HCT116 (cell line): ENCODE results near the gene IRGQ. TPM values are rescaled to one million over a fixed set of nuclear protein-coding genes. Genes with fewer than 3 reads are reported as not detected.

Experiments
- ATAC-seq: fragments of 200-7000 bp; cut with Tn5 transposase; 2 replicates; pipeline ENCODE4 v1.9.1; 2020; ENCODE audit warnings: mild to moderate bottlenecking, moderate library complexity
- BruUV-seq: library from RNA; stranded (reverse); fragments of 400-500 nt; replicated peaks from 2 replicates; lab custom pipeline; 2021; lab: Mats Ljungman, UMichigan
- CTCF ChIA-PET: fragments of 300-600 bp; sonication (Branson Sonifier 250); formaldehyde crosslinking; loops from one replicate; lab custom pipeline; 2021; ENCODE audit warnings: antibody characterized with exemption; lab: Charles Lee
- POLR2A ChIA-PET: fragments of 300-600, 350-600 bp; sonication (Branson Sonifier 250); formaldehyde crosslinking; loops from one replicate; lab custom pipeline; 2021; ENCODE audit warnings: antibody characterized with exemption; lab: Charles Lee
- RAD21 ChIA-PET, 2 experiments: fragments of 300-600 bp; sonication (Branson Sonifier 250); formaldehyde crosslinking; loops; one replicate each; lab custom pipeline; 2023; ENCODE audit warnings: low total read pairs in 2 of 2; ENCODE audit not compliant: uncharacterized antibody in 2 of 2, unreplicated experiment in 2 of 2, low non-redundant PET in 1 of 2; lab: Charles Lee
- DNase-seq: peaks from one replicate; pipeline ENCODE4 v3.0.0-alpha.2; 2010; ENCODE audit warnings: low read depth, low spot score
- H2AFZ ChIP-seq: fragments of 200-600 bp; shearing (Covaris generic), sonication (generic); 2 replicates; pipeline ENCODE4 v1.6.1; 2017; ENCODE audit warnings: low read depth, mixed run types, mixed read lengths, antibody characterized with exemption, low read length; ENCODE audit not compliant: poor library complexity, severe bottlenecking
- H3K27ac ChIP-seq: 2 replicates; pipeline ENCODE4 v1.5.1; 2012; ENCODE audit warnings: low read depth, low read length
- H3K27me3 ChIP-seq: fragments of 200-600 bp; sonication (generic); 2 replicates; pipeline ENCODE4 v1.6.1; 2016; ENCODE audit warnings: mixed run types, low read length, mixed read lengths; ENCODE audit not compliant: insufficient read depth
- H3K36me3 ChIP-seq, 2 experiments: fragments of 200-500 bp in 1 of 2; fragments of 200-600 bp in 1 of 2; sonication (Bioruptor generic) in 1 of 2; sonication (generic) in 1 of 2; 2 replicates each; pipeline versions ENCODE4 v1.5.1 to v1.6.1; 2014 to 2016; ENCODE audit warnings: low read length in 2 of 2, inconsistent platforms in 1 of 2, mixed read lengths in 1 of 2, mixed run types in 1 of 2; ENCODE audit not compliant: insufficient read depth in 2 of 2, control insufficient read depth in 1 of 2
- H3K4me1 ChIP-seq, 2 experiments: fragments of 200-600 bp in 1 of 2; sonication (generic) in 1 of 2; 2 replicates each; pipeline versions ENCODE4 v1.5.1 to v1.6.1; 2012 to 2017; ENCODE audit warnings: low read length in 2 of 2, inconsistent platforms in 1 of 2, mild to moderate bottlenecking in 1 of 2, mixed read lengths in 1 of 2, mixed run types in 1 of 2, moderate library complexity in 1 of 2; ENCODE audit not compliant: insufficient read depth in 2 of 2, control insufficient read depth in 1 of 2
- H3K4me2 ChIP-seq: fragments of 200-600 bp; sonication (generic); 2 replicates; pipeline ENCODE4 v1.6.1; 2017; ENCODE audit warnings: mixed run types, low read length, mixed read lengths
- H3K4me3 ChIP-seq, 2 experiments: fragments of 200-600 bp in 1 of 2; sonication (generic) in 1 of 2; replicated peaks in 1 of 2; 2 replicates each; pipeline ENCODE4 v1.5.1; 2011 to 2016; ENCODE audit warnings: low read length in 2 of 2, control low read depth in 1 of 2, low read depth in 1 of 2, mild to moderate bottlenecking in 1 of 2, mixed read lengths in 1 of 2, mixed run types in 1 of 2
- H3K79me2 ChIP-seq: fragments of 200-600 bp; sonication (generic); 2 replicates; pipeline ENCODE4 v1.6.1; 2017; ENCODE audit warnings: mild to moderate bottlenecking, mixed run types, low read length, moderate library complexity, mixed read lengths; ENCODE audit not compliant: insufficient read depth
- H3K9ac ChIP-seq: fragments of 200-600 bp; sonication (generic); 2 replicates; pipeline ENCODE4 v1.6.1; 2016; ENCODE audit warnings: low read length, mixed read lengths
- H3K9me2 ChIP-seq: fragments of 200-600 bp; sonication (generic), shearing (Covaris generic); 2 replicates; pipeline ENCODE4 v1.6.1; 2017; ENCODE audit warnings: mixed run types, mild to moderate bottlenecking, moderate library complexity; ENCODE audit not compliant: insufficient read depth
- H3K9me3 ChIP-seq, 2 experiments: fragments of 200-500 bp in 1 of 2; fragments of 200-600 bp in 1 of 2; sonication (Bioruptor generic) in 1 of 2; sonication (generic) in 1 of 2; 2 replicates each; pipeline ENCODE4 v1.6.1; 2014 to 2017; ENCODE audit warnings: low read length in 2 of 2, mixed read lengths in 2 of 2, inconsistent platforms in 1 of 2, low read depth in 1 of 2, mild to moderate bottlenecking in 1 of 2, mixed run types in 1 of 2, moderate library complexity in 1 of 2; ENCODE audit not compliant: control insufficient read depth in 1 of 2, insufficient read depth in 1 of 2
- H4K20me1 ChIP-seq: fragments of 200-600 bp; sonication (generic), shearing (Covaris generic); 2 replicates; pipeline ENCODE4 v1.6.1; 2017; ENCODE audit warnings: mixed run types, mild to moderate bottlenecking, moderate library complexity; ENCODE audit not compliant: insufficient read depth
- ATF3 ChIP-seq: IDR thresholded peaks from 2 replicates; pipeline ENCODE4 v1.6.1; 2012
- CBX3 ChIP-seq: IDR thresholded peaks from 2 replicates; pipeline ENCODE4 v1.6.1; 2012; ENCODE audit warnings: low read depth
- CEBPB ChIP-seq: IDR thresholded peaks from 2 replicates; pipeline ENCODE4 v1.6.1; 2012; ENCODE audit warnings: low read depth
- EGR1 ChIP-seq: IDR thresholded peaks from 2 replicates; pipeline ENCODE4 v1.6.1; 2012; ENCODE audit warnings: low read depth
- ELF1 ChIP-seq: IDR thresholded peaks from 2 replicates; pipeline ENCODE4 v1.6.1; 2012; ENCODE audit warnings: low read depth, borderline replicate concordance
- EZH2 ChIP-seq: fragments of 200-600 bp; sonication (generic); IDR thresholded peaks from 2 replicates; pipeline ENCODE4 v1.6.1; 2017; ENCODE audit warnings: antibody characterized with exemption, mixed run types
- EZH2phosphoT487 ChIP-seq: fragments of 200-600 bp; IDR thresholded peaks from 2 replicates; pipeline ENCODE4 v1.6.1; 2018; ENCODE audit warnings: antibody characterized with exemption, borderline replicate concordance
- JUND ChIP-seq: IDR thresholded peaks from 2 replicates; pipeline ENCODE4 v1.6.1; 2012
- MAX ChIP-seq: IDR thresholded peaks from 2 replicates; pipeline ENCODE4 v1.6.1; 2012
- POLR2A ChIP-seq: IDR thresholded peaks from 2 replicates; pipeline ENCODE4 v1.7.0; 2011; ENCODE audit warnings: borderline replicate concordance; ENCODE audit not compliant: insufficient read depth, insufficient read length; ENCODE audit errors: extremely low read depth
- RAD21 ChIP-seq: IDR thresholded peaks from 2 replicates; pipeline ENCODE4 v1.6.1; 2012; ENCODE audit warnings: low read depth, mild to moderate bottlenecking
- REST ChIP-seq: IDR thresholded peaks from 2 replicates; pipeline ENCODE4 v1.6.1; 2012; ENCODE audit warnings: low read depth
- SIN3A ChIP-seq: IDR thresholded peaks from 2 replicates; pipeline ENCODE4 v1.6.1; 2012; ENCODE audit warnings: low read depth
- SP1 ChIP-seq: IDR thresholded peaks from 2 replicates; pipeline ENCODE4 v1.6.1; 2012; ENCODE audit warnings: low read depth
- YY1 ChIP-seq: IDR thresholded peaks from 2 replicates; pipeline ENCODE4 v1.6.1; 2011; ENCODE audit warnings: low read length, low read depth, moderate library complexity, mild to moderate bottlenecking; ENCODE audit not compliant: insufficient replicate concordance; ENCODE audit errors: extremely low read depth
- ZBTB33 ChIP-seq: IDR thresholded peaks from 2 replicates; pipeline ENCODE4 v1.6.1; 2011; ENCODE audit warnings: mild to moderate bottlenecking, low read length, moderate library complexity; ENCODE audit not compliant: insufficient replicate concordance; ENCODE audit errors: extremely low read depth
- ZFX ChIP-seq: fragments of 450-650 bp; IDR thresholded peaks from 2 replicates; pipeline ENCODE4 v1.6.1; 2017
- ZNF274 ChIP-seq: fragments of 200-500 bp; sonication (Bioruptor generic); IDR thresholded peaks from 2 replicates; pipeline ENCODE4 v1.6.1; 2014; ENCODE audit warnings: mild to moderate bottlenecking, low read depth, low read length, inconsistent platforms
- intact Hi-C: fragments of 100-400 bp; cut with micrococcal nuclease; formaldehyde crosslinking; loops from 2 replicates; pipeline ENCODE4 v1.10.0; 2022
- total RNA-seq: library from RNA; stranded (reverse); gene quantifications from one replicate; pipeline ENCODE4 v1.2.1, GENCODE V29; 2021; ENCODE audit not compliant: unreplicated experiment

Gene IRGQ
- total RNA-seq, 1 experiment from 2014 or later, result 14.6 TPM

- Histone ChIP-seq H3K9ac (no peak overlapping the region), H3K4me3 (no peak overlapping the region), H3K27ac (no peak overlapping the region), H2AFZ (no peak overlapping the region), H3K27me3 (peaks cover under 1% of the 10 kb centered on the region; the same call in 1 of the 2 replicates), H4K20me1 (no peaks in the 10 kb centered on the region), H3K9me2 (no peaks in the 10 kb centered on the region), H3K79me2 (no peaks in the 10 kb centered on the region), H3K4me1 (peaks cover 4 to 19% of the 10 kb centered on the region in 2 experiments; a peak in 3 of 4 replicates), H3K9me3 (no peaks in the 10 kb centered on the region), H3K36me3 (no peaks in the 10 kb centered on the region), H3K4me2 (no peak overlapping the region)
- ATAC-seq, result no peak
- RAD21 ChIA-PET, result interaction anchor here in 1 of 2 experiments (0.6 kb wide), 1 partner anchor 77 kb away, joined by 4 read pairs; no protein-coding TSS in a partner anchor
- DNase-seq, result no peak
- BruUV-seq, result no TSS peak
- TF ChIP-seq CBX3 (no peak), CEBPB (no peak), ATF3 (no peak), EGR1 (no peak), EZH2 (no peak), SIN3A (no peak), JUND (no peak), ZNF274 (no peak), YY1 (no peak), REST (no peak), RAD21 (no peak), ZFX (no peak), MAX (no peak), POLR2A (no peak), SP1 (no peak), EZH2phosphoT487 (no peak), ELF1 (no peak), ZBTB33 (no peak)
- CTCF ChIA-PET, result no interaction called here
- POLR2A ChIA-PET, result interaction anchor here (0.6 kb wide), 1 partner anchor 35 kb away, joined by 6 read pairs; no protein-coding TSS in a partner anchor
- intact Hi-C loops, result no loop called here
Observed at GRCh38 chr19:43633520-43633919, 37.6 kb upstream of the IRGQ start.
